ENCODE data around the gene IGSF21.

DNA sequence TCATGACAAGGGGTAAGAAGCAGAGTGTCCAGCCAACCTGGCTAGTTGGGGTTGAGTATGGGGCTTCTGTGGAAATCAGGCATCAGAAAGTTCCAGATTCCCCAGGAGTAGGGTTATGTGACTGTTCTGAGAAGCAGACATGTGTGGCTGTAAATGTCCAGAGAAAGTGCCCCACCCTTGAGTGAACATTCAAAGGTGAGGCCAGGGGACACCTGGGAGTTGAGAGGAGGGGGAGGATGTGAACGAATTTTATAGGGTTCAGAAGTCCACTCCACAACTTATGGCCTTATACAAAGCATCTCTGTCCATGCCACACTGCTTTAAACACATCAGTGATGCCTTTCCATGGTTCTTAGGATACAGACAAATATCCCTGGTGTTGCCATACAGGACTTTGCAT, 133.3 kb downstream of the IGSF21 start:
- TF ChIP-seq EZH2 (IDR thresholded peaks at IDR 0.05; ENCODE audit: borderline replicate concordance, insufficient read depth, low read depth, low read length, poor library complexity, severe bottlenecking): no peak
- TF ChIP-seq, protein P1, sequence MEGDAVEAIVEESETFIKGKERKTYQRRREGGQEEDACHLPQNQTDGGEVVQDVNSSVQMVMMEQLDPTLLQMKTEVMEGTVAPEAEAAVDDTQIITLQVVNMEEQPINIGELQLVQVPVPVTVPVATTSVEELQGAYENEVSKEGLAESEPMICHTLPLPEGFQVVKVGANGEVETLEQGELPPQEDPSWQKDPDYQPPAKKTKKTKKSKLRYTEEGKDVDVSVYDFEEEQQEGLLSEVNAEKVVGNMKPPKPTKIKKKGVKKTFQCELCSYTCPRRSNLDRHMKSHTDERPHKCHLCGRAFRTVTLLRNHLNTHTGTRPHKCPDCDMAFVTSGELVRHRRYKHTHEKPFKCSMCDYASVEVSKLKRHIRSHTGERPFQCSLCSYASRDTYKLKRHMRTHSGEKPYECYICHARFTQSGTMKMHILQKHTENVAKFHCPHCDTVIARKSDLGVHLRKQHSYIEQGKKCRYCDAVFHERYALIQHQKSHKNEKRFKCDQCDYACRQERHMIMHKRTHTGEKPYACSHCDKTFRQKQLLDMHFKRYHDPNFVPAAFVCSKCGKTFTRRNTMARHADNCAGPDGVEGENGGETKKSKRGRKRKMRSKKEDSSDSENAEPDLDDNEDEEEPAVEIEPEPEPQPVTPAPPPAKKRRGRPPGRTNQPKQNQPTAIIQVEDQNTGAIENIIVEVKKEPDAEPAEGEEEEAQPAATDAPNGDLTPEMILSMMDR (IDR thresholded peaks at IDR 0.05): no peak
